Measurements from ENCODE around the gene EFHC2. TPM values are rescaled to one million over a fixed set of nuclear protein-coding genes. Genes with fewer than 3 reads are reported as not detected.

Gene EFHC2
- total and polyA plus RNA-seq, 8 donors: 0.09 to 1.9 (median 0.47) TPM

DNA sequence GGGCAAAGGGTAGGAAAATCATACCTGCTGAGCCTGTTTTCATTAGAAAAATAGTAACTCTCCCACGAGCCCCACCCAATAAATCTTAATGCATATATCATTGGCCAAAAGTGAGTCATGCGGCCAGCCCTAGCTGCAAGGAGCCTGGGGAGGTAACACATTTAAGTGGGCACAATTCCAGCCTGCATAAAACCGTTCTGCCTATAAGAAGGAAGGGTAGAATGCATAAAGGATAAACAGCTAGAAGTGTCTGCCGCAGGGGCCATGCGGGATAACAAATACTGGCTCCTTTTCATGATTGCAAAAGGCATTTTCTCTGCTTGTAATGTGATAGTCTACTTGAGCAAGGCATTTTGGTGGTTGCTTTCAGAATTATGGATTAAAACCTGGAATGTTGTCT is 37.1 kb downstream of the EFHC2 start:
- 64 to 69% methylated on average over 5 of the region's 5 CpGs for WGBS, 2 donors
- DNase-seq (no peak), FAIRE-seq (no peak), ATAC-seq (no peak)
- H3K36me3 ChIP-seq: no peaks in the 10 kb centered on the region
- H3K4me1 ChIP-seq: no peaks in the 10 kb centered on the region
- no peak overlapping the region for H3K27ac ChIP-seq
- peaks cover 0 to 5% (median 0%) of the 10 kb centered on the region in 4 donors for H3K27me3 ChIP-seq
- H3K9me3 ChIP-seq: no peaks in the 10 kb centered on the region
- TF ChIP-seq, protein P1, sequence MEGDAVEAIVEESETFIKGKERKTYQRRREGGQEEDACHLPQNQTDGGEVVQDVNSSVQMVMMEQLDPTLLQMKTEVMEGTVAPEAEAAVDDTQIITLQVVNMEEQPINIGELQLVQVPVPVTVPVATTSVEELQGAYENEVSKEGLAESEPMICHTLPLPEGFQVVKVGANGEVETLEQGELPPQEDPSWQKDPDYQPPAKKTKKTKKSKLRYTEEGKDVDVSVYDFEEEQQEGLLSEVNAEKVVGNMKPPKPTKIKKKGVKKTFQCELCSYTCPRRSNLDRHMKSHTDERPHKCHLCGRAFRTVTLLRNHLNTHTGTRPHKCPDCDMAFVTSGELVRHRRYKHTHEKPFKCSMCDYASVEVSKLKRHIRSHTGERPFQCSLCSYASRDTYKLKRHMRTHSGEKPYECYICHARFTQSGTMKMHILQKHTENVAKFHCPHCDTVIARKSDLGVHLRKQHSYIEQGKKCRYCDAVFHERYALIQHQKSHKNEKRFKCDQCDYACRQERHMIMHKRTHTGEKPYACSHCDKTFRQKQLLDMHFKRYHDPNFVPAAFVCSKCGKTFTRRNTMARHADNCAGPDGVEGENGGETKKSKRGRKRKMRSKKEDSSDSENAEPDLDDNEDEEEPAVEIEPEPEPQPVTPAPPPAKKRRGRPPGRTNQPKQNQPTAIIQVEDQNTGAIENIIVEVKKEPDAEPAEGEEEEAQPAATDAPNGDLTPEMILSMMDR (IDR thresholded peaks at IDR 0.05): no peak
- intact Hi-C loops (cut with DNase I): no loop called here
- H3K4me3 ChIP-seq: no peak overlapping the region

DNA sequence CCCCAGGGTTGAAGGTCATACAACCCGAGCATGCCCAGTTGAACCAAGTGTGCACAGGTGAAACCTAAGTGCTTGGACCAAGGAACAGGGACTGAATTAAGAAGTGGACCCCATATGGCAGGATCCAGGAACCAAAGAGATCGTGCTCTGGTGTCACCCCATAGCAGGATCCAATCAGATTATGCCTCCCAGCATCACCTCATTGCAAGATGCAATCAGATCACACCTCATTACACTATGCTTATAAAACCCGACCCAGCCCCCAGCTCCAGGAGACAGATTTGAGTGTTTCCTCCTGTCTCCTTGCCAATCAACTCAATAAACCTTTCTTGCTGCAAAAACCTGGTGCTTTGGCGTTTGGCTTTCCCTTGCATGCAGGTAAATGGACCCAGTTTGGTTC is 37.6 kb downstream of the EFHC2 start:
- Histone ChIP-seq H3K36me3 (no peaks in the 10 kb centered on the region), H3K4me1 (no peaks in the 10 kb centered on the region), H3K27me3 (peaks cover 0 to 5% (median 0%) of the 10 kb centered on the region in 4 donors), H3K4me3 (no peak overlapping the region), H3K9me3 (no peaks in the 10 kb centered on the region), H3K27ac (no peak overlapping the region)
- no peak for DNase-seq
- intact Hi-C loops (cut with DNase I): no loop called here
- TF ChIP-seq, protein P1 (IDR thresholded peaks at IDR 0.05): no peak
- FAIRE-seq: no peak
- 69 to 73% methylated on average over 4 of the region's 4 CpGs for WGBS, 2 donors
- ATAC-seq: no peak

DNA sequence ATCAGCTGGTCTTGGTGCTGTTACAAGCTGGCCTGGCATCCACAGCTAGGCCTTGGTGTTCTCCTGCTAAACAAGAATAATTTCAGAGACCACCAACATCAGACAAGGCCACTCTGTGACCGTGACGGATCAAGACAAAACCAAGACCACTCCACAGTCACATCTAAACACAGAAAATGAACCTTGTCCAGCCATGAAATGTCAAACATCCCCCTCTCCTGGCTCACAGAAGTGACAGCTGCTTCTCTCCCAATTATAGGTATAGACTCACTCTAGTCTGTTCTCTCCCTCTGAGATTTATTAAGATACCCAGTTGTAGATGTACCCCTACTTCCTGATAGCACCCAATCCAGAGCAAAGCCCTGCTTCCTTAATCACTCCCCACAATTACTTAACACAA is 40.4 kb downstream of the EFHC2 start:
- Histone ChIP-seq H3K9me3 (no peaks in the 10 kb centered on the region), H3K36me3 (no peaks in the 10 kb centered on the region), H3K4me3 (no peak overlapping the region), H3K27ac (no peak overlapping the region), H3K27me3 (peaks cover 0 to 4% (median 0%) of the 10 kb centered on the region in 4 donors), H3K4me1 (no peaks in the 10 kb centered on the region)
- ATAC-seq (no peak), DNase-seq (no peak), FAIRE-seq (no peak)
- TF ChIP-seq, protein P1 (IDR thresholded peaks at IDR 0.05): no peak
- intact Hi-C loops (cut with DNase I): no loop called here
- WGBS, 2 donors: 86 to 90% methylated on average over 2 of the region's 2 CpGs

DNA sequence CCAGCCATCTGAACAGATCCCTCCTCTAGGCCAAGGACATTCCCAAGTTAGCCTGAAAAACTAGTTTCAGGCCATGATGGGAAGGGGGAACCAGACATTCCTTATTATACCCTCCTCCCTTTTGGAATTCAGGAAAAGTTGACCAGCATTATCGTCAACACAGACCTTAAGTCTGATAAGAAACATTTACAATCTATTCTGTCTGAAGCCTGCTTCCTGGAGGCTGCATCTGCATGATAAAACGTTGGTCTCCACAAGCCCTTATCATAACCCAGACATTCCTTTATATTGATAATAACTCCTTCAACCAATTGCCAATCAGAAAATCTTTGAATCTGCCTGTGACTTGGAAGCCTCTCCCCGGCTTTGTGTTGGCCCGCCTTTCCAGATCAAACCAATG is 44.3 kb downstream of the EFHC2 start:
- peak; percentile 37 for FAIRE-seq
- Histone ChIP-seq H3K4me3 (no peak overlapping the region), H3K27me3 (peaks cover 0 to 12% (median 0%) of the 10 kb centered on the region in 4 donors), H3K27ac (no peak overlapping the region), H3K9me3 (no peaks in the 10 kb centered on the region), H3K4me1 (no peaks in the 10 kb centered on the region), H3K36me3 (no peaks in the 10 kb centered on the region)
- 64 to 66% methylated on average over 4 of the region's 4 CpGs for WGBS, 2 donors
- intact Hi-C loops (cut with DNase I): no loop called here
- no peak for DNase-seq
- TF ChIP-seq, protein P1 (IDR thresholded peaks at IDR 0.05): no peak
- no peak for ATAC-seq

DNA sequence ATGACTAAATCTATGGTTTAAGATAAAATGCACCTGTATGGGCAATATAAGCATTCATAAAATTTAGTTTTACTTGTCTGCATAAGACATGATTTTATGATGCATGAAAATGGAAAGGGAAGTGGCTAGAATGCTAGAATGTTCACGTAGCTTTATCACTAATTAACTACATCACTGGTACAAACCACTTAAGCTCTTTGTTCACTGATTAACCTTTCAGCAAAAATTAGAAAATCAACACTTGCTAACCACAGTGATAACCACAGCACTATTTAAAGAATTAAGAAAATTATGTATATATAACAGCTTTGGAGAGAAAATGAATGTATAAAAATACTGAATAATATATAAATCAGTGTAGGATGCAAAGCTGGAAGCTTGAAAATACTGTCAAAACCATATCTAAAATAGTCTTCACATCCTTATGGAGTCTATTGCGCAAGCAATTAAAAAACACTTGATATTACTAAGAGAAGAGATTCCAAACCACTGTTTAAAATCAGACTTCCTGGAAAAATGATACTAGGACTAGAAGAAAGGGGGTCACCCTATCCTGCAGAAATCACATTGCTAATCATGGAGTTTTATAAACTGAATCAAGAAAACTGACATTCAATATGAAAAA is 51.9 kb downstream of the EFHC2 start:
- TF ChIP-seq, protein P1 (IDR thresholded peaks at IDR 0.05): no peak
- 54 to 59% methylated on average over 2 of the region's 2 CpGs for WGBS, 2 donors
- H3K27ac ChIP-seq: no peak overlapping the region
- DNase-seq (no peak), ATAC-seq (no peak), FAIRE-seq (no peak)
- H3K9me3 ChIP-seq: no peaks in the 10 kb centered on the region
- H3K27me3 ChIP-seq: peaks cover 0 to 23% (median 0%) of the 10 kb centered on the region in 4 donors
- H3K36me3 ChIP-seq: no peaks in the 10 kb centered on the region
- no peak overlapping the region for H3K4me3 ChIP-seq
- intact Hi-C loops (cut with DNase I): no loop called here
- no peaks in the 10 kb centered on the region for H3K4me1 ChIP-seq

All from pancreas (tissue), 10 donors.